Effector memory CD4-positive, alpha-beta T cell (primary cell): ENCODE results near the gene GNGT2.

ENCODE experiments used
- DNase-seq, 3 donors: peaks; one replicate each; pipeline ENCODE4 v3.0.0-alpha.2; 2020
- H3K27ac ChIP-seq: 2 replicates; pipeline ENCODE4 v1.7.0; 2013; ENCODE audit warnings: mild to moderate bottlenecking, low read length, moderate library complexity; ENCODE audit not compliant: insufficient read depth, poor library complexity, severe bottlenecking
- H3K27me3 ChIP-seq: replicated peaks from 2 replicates; pipeline ENCODE4 v1.7.0; 2013; ENCODE audit warnings: mild to moderate bottlenecking, low read length; ENCODE audit not compliant: insufficient read depth, control insufficient read depth, poor library complexity, severe bottlenecking
- H3K36me3 ChIP-seq: 2 replicates; pipeline ENCODE4 v1.7.0; 2013; ENCODE audit warnings: mild to moderate bottlenecking, low read length, moderate library complexity; ENCODE audit not compliant: control insufficient read depth, insufficient read depth
- H3K4me1 ChIP-seq: 2 replicates; pipeline ENCODE4 v1.7.0; 2013; ENCODE audit warnings: low read length, mild to moderate bottlenecking; ENCODE audit not compliant: control insufficient read depth, insufficient read depth, poor library complexity, severe bottlenecking
- H3K4me3 ChIP-seq: 2 replicates; pipeline ENCODE4 v1.7.0; 2013; ENCODE audit warnings: low read length, low read depth, mild to moderate bottlenecking; ENCODE audit not compliant: insufficient read depth, poor library complexity, severe bottlenecking
- H3K9me3 ChIP-seq: 2 replicates; pipeline ENCODE4 v1.7.0; 2013; ENCODE audit warnings: mild to moderate bottlenecking, low read length, moderate library complexity; ENCODE audit not compliant: control insufficient read depth

Gene GNGT2

GRCh38 chr17:49229805-49230600, 19.6 kb upstream of the GNGT2 start:
- DNase-seq: no peak
- Histone ChIP-seq H3K9me3 (no peaks in the 10 kb centered on the region), H3K36me3 (no peaks in the 10 kb centered on the region), H3K4me3 (peak overlapping the region; percentile 60), H3K27me3 (peaks cover 11% of the 10 kb centered on the region), H3K4me1 (peaks cover 13% of the 10 kb centered on the region), H3K27ac (no peak overlapping the region)

- DNase-seq: no peak
- Histone ChIP-seq H3K4me1 (peaks cover 20% of the 10 kb centered on the region), H3K27ac (no peak overlapping the region), H3K36me3 (no peaks in the 10 kb centered on the region), H3K9me3 (no peaks in the 10 kb centered on the region), H3K27me3 (peaks cover 11% of the 10 kb centered on the region), H3K4me3 (no peak overlapping the region)
Observed at GRCh38 chr17:49229076-49229804, 18.9 kb upstream of the GNGT2 start.

GRCh38 chr17:49227436-49228261, 17.3 kb upstream of the GNGT2 start:
- no peaks in the 10 kb centered on the region for H3K9me3 ChIP-seq
- peak; percentile 45 to 63 (median 48) for DNase-seq
- no peak overlapping the region for H3K4me3 ChIP-seq
- no peaks in the 10 kb centered on the region for H3K36me3 ChIP-seq
- H3K27me3 ChIP-seq: peaks cover 11% of the 10 kb centered on the region
- no peak overlapping the region for H3K27ac ChIP-seq
- H3K4me1 ChIP-seq: peaks cover 33% of the 10 kb centered on the region

- Histone ChIP-seq H3K27ac (no peak overlapping the region), H3K4me1 (peaks cover 33% of the 10 kb centered on the region), H3K9me3 (no peaks in the 10 kb centered on the region), H3K36me3 (no peaks in the 10 kb centered on the region), H3K4me3 (no peak overlapping the region), H3K27me3 (peaks cover 11% of the 10 kb centered on the region)
- no peak for DNase-seq
Observed at GRCh38 chr17:49226771-49227435, 16.5 kb upstream of the GNGT2 start.

GRCh38 chr17:49225554-49226236, 15.3 kb upstream of the GNGT2 start:
- no peak overlapping the region for H3K27ac ChIP-seq
- peaks cover 11% of the 10 kb centered on the region for H3K27me3 ChIP-seq
- H3K4me1 ChIP-seq: peaks cover 29% of the 10 kb centered on the region
- no peak overlapping the region for H3K4me3 ChIP-seq
- DNase-seq: no peak
- H3K36me3 ChIP-seq: no peaks in the 10 kb centered on the region
- no peaks in the 10 kb centered on the region for H3K9me3 ChIP-seq

- H3K27me3 ChIP-seq: peaks cover 9% of the 10 kb centered on the region
- DNase-seq: no peak
- H3K9me3 ChIP-seq: no peaks in the 10 kb centered on the region
- H3K36me3 ChIP-seq: no peaks in the 10 kb centered on the region
- H3K4me3 ChIP-seq: peak overlapping the region; percentile 40
- peaks cover 27% of the 10 kb centered on the region for H3K4me1 ChIP-seq
- no peak overlapping the region for H3K27ac ChIP-seq
Observed at GRCh38 chr17:49224997-49225337, 14.6 kb upstream of the GNGT2 start.

GRCh38 chr17:49224198-49224996, 14.0 kb upstream of the GNGT2 start:
- Histone ChIP-seq H3K27me3 (peaks cover 3% of the 10 kb centered on the region), H3K36me3 (no peaks in the 10 kb centered on the region), H3K4me3 (peak overlapping the region; percentile 40), H3K4me1 (peaks cover 28% of the 10 kb centered on the region), H3K9me3 (no peaks in the 10 kb centered on the region), H3K27ac (no peak overlapping the region)
- DNase-seq: peak; percentile 19 to 32 (median 22)

GRCh38 chr17:49223517-49224197, 13.3 kb upstream of the GNGT2 start:
- H3K9me3 ChIP-seq: no peaks in the 10 kb centered on the region
- H3K4me1 ChIP-seq: peaks cover 35% of the 10 kb centered on the region

More at GRCh38 chr17:49223517-49224197, 13.3 kb upstream of the GNGT2 start:
- Histone ChIP-seq H3K27ac (no peak overlapping the region), H3K27me3 (no peaks in the 10 kb centered on the region), H3K36me3 (no peaks in the 10 kb centered on the region), H3K4me3 (peak overlapping the region; percentile 40)
- DNase-seq: peak; percentile 27 to 43 (median 39)
